ENCODE measurements around the gene GLDC. TPM values are rescaled to one million over a fixed set of nuclear protein-coding genes. Genes with fewer than 3 reads are reported as not detected.

The GLDC gene
- total RNA-seq, 2 donors from 2014 or later = 0.21 to 1.1 TPM

DNA sequence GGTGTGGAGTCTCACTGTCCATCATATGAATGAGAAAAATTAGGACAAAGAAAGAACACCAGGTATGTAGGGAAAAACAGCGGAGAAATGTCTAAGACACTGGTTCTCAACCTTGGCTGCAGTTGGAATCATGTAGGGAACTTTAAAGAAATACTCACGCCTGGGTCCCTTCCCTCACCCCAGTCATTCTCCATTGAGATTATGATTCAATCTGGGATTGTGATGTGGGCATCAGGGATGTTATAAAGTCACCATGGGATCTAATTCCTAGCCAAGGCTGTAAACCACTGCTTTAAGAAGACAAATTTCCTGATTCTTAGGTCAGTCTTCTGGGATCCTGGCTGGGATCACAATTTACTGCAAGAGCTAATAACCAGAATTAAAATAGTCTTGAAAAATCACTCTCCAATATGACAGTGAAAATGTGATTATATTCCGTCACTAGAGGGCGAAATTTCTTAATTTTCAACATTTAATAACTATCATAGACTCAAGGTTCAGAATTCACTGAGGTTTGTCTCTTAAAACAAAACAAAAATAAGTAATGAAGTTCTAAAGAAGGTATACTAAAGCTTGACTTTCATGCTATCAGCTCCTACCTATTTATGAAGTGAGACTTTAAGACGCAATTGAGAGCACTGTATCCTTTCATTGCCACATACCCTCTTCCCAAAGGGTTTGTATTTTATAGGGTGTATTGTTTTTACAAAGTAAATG, 60.5 kb downstream of the GLDC start:
- H3K27me3 ChIP-seq = no peaks in the 10 kb centered on the region
- H3K4me3 ChIP-seq = no peak overlapping the region
- H3K27ac ChIP-seq = no peak overlapping the region
- H3K4me1 ChIP-seq = no peaks in the 10 kb centered on the region
- DNase-seq = no peak
- no peaks in the 10 kb centered on the region for H3K9me3 ChIP-seq
- H3K36me3 ChIP-seq = no peaks in the 10 kb centered on the region
- intact Hi-C loops (cut with DNase I) = loop anchor here (5.0 kb wide), 2 partner anchors 82 to 152 kb away; no protein-coding TSS in a partner anchor
- H3K9ac ChIP-seq (ENCODE audit: low read depth in 2 of 2, low read length in 2 of 2) = no peak overlapping the region
- TF ChIP-seq, protein P1, sequence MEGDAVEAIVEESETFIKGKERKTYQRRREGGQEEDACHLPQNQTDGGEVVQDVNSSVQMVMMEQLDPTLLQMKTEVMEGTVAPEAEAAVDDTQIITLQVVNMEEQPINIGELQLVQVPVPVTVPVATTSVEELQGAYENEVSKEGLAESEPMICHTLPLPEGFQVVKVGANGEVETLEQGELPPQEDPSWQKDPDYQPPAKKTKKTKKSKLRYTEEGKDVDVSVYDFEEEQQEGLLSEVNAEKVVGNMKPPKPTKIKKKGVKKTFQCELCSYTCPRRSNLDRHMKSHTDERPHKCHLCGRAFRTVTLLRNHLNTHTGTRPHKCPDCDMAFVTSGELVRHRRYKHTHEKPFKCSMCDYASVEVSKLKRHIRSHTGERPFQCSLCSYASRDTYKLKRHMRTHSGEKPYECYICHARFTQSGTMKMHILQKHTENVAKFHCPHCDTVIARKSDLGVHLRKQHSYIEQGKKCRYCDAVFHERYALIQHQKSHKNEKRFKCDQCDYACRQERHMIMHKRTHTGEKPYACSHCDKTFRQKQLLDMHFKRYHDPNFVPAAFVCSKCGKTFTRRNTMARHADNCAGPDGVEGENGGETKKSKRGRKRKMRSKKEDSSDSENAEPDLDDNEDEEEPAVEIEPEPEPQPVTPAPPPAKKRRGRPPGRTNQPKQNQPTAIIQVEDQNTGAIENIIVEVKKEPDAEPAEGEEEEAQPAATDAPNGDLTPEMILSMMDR (IDR thresholded peaks at IDR 0.05) = peak; percentile 35

DNA sequence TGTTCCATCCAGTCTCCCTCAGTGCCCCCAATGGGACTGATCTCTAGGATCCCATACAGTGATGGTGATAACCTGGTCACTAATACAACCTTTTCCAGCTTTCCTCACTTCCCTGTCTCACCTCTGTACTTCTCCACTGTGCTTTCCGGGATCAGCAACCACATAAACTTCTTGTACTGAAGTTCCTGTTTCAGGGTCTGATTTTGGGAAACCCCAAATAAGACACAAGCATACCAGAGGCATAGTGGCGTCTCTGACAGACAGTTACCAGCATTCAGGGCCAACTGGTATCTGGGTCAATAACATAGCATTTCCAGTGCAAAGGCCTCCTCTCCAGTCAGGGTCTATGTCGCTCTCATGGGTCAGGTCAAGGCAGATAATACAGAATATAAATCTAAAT, 64.3 kb downstream of the GLDC start:
- H3K4me3 ChIP-seq = no peak overlapping the region
- H3K9me3 ChIP-seq = no peaks in the 10 kb centered on the region
- intact Hi-C loops (cut with DNase I) = no loop called here
- DNase-seq = no peak
- H3K36me3 ChIP-seq = no peaks in the 10 kb centered on the region
- H3K4me1 ChIP-seq = no peaks in the 10 kb centered on the region
- no peak overlapping the region for H3K9ac ChIP-seq (ENCODE audit: low read depth in 2 of 2, low read length in 2 of 2)
- H3K27ac ChIP-seq = no peak overlapping the region
- H3K27me3 ChIP-seq = no peaks in the 10 kb centered on the region
- TF ChIP-seq, protein P1 (IDR thresholded peaks at IDR 0.05) = no peak

DNA sequence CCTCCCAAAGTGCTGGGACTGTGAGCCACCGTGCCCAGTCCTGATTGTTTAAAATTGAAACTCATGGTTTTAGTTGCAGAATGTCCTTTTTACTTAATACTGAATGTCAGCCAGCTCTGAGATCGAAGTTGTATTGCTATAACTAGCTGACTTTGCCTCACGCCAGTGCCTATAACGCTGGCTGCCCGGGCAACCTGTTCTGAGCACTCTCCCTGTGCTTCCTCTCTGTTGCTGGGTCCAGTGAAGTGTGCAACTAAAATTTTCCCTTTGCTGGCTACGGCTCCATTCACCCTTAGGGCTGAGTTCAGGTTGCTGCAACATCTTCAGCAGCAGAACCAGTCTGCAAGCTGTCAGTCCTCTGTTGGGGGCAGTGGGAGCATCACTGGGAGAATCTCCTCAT, 65.9 kb downstream of the GLDC start:
- Histone ChIP-seq H3K27me3 (no peaks in the 10 kb centered on the region), H3K4me3 (no peak overlapping the region), H3K27ac (no peak overlapping the region), H3K4me1 (no peaks in the 10 kb centered on the region), H3K9ac (ENCODE audit: low read depth in 2 of 2, low read length in 2 of 2) (no peak overlapping the region), H3K36me3 (no peaks in the 10 kb centered on the region), H3K9me3 (no peaks in the 10 kb centered on the region)
- no peak for DNase-seq
- TF ChIP-seq, protein P1 (IDR thresholded peaks at IDR 0.05) = no peak
- intact Hi-C loops (cut with DNase I) = no loop called here

DNA sequence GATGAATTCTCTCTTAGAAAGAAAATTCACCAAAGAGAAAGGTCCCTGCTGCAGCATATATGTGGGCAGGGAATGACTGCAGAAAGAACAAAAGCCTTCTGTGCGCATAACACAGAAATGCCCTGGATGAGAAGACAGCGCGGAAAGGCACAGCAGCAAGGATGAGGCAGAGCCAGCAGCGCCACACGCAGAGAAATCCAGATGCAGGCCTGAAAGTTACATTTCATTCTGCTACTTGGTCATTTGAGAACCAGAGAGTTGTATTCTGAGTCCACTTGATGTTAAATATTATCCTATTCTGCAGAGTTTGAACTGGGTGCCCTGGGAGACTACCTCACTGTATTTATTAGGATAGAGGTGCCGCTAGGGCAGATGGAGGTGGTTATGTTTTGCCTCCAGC, 68.5 kb downstream of the GLDC start:
- Histone ChIP-seq H3K27ac (no peak overlapping the region), H3K4me3 (no peak overlapping the region), H3K9me3 (no peaks in the 10 kb centered on the region), H3K27me3 (no peaks in the 10 kb centered on the region), H3K9ac (ENCODE audit: low read depth in 2 of 2, low read length in 2 of 2) (no peak overlapping the region), H3K36me3 (no peaks in the 10 kb centered on the region), H3K4me1 (no peaks in the 10 kb centered on the region)
- TF ChIP-seq, protein P1 (IDR thresholded peaks at IDR 0.05) = no peak
- intact Hi-C loops (cut with DNase I) = no loop called here
- DNase-seq = no peak

DNA sequence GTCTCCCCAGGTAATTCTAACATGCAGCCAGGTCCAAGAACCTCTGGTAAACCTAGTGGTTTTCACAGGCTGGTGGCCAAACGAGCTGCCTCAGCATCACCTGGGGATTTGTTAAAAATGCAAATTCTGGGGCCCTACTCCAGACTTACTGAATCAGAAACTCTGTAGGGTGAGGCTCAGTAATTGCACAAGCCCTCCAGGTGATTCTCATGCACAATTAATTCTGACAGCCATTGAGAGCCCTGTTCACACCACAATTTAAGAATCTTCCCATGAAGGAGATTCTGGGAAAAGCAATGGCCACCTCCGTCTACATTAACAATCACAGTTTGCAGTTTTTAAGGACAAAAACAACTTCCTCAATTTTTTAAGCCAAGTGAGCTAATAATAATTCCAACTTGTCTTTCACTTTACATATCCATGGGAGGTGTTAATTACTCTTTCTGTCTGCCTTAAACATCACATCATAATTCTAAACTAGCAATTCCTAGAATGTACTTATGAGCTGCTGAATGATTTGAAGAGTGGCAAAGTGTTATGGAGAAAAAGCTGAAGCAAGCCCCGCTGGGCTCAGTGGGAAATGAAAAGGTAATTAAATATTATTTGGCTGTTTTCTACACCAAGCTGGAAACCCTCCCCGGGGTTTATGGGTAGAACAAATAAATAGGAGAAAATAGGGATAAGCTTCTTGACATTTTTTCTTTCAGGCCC, 70.0 kb downstream of the GLDC start:
- TF ChIP-seq, protein P1 (IDR thresholded peaks at IDR 0.05) = no peak
- H3K9me3 ChIP-seq = no peaks in the 10 kb centered on the region
- no peaks in the 10 kb centered on the region for H3K36me3 ChIP-seq
- no peaks in the 10 kb centered on the region for H3K4me1 ChIP-seq
- no peak for DNase-seq
- no peak overlapping the region for H3K9ac ChIP-seq (ENCODE audit: low read depth in 2 of 2, low read length in 2 of 2)
- H3K4me3 ChIP-seq = no peak overlapping the region
- no peaks in the 10 kb centered on the region for H3K27me3 ChIP-seq
- H3K27ac ChIP-seq = no peak overlapping the region
- intact Hi-C loops (cut with DNase I) = no loop called here

Data from colonic mucosa (tissue), 4 donors.